NCI-H187 (cell line): Measurements from ENCODE around the gene ANTXR2.

Experiments used
- DNase-seq, 2 experiments: peaks; one replicate each; lab custom pipeline; 2025; lab: John Stamatoyannopoulos, UW

ANTXR2 gene

GRCh38 chr4:79983431-79983830 lies 89.6 kb downstream of the ANTXR2 start:
- no peak for DNase-seq

- DNase-seq, result no peak
Measured at GRCh38 chr4:79982601-79983322, 90.3 kb downstream of the ANTXR2 start.

GRCh38 chr4:79980448-79980847 lies 92.6 kb downstream of the ANTXR2 start:
- no peak for DNase-seq

DNA sequence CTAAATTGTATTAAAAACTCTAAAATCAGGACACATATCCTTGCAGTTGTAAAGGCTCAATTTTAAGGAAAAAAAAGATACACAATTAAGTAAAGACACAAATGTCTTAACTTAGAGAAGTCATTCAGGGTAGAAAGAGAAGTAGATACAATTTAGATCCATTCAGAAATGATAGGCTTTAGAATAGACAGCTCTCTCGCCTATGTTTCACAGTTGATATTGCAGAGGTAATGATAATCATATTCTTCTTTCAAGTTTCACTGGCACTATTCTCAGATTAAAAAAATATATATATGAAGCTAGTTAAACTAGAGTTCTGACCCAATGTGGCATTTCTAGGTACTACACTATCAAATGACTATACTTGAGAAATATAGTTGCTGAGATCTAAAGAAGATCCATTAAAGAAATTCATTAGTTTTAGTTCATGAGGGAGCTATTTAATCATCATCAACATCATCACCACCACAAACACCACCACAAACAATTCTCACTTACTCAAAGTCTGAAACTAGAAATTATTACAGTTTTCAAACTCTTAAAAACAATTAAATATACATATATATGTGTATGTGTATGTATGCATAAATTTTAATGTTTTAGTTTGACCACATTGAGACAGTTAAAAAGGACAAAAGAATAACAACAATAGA lies 93.1 kb downstream of the ANTXR2 start:
- DNase-seq, result no peak

GRCh38 chr4:79977131-79977840 lies 95.7 kb downstream of the ANTXR2 start:
- no peak for DNase-seq

DNA sequence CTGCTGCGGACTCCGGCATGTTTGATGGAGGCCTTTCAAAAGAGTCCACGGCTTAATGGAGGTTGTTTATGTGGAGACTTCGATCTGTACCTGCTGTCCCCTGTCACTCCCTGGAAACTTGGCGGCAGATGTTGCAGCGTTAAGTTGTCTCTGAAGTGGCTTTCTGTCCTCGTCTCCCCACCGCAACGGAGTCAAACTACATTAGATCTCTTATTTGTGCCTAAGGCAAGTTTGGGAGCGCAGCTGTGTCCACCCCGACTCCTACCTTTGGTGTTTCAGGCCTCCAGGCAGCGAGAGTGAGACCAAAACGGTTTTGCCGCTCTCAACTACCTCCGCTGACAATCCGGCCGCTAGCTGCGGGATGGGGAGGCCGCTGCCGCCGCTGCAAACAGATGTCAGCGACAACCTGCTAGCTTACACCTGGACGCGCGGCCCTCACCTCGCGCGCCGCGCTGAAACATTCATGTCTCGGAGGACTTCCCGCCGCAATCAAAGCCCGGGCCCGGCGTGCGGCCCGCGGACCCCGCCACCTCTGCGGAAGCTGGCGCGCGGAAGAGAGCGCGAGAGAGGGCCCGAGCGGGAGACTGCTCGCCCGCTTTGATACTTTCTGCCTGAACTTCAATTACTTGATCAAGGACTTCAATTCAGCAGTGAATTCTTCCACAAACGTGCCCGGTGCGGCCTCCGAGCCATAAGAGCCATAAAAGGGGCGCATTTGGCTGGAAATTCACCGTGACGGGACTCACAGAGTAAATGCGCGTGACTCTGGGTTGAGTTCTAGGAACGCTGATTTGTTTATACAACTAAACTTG lies 108.4 kb downstream of the ANTXR2 start:
- DNase-seq, result no peak

DNA sequence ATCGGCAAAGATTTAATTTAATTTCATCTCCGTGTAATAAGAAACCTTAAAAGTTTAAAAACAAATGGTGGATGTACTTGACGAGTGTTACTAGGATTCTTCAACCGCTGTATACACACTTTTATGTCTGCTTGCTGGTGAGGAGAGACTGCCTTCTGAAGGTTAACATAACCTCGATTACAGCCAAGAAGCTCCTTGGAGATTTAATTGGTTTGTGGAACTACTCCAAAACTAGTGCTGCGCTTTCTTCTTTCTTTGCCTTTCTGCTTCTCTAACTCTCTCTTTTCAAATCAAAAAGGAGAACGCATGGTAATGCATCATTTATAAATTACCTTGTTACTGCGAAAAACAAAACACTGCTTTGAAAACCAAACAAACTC lies 109.0 kb downstream of the ANTXR2 start:
- DNase-seq, result no peak

DNA sequence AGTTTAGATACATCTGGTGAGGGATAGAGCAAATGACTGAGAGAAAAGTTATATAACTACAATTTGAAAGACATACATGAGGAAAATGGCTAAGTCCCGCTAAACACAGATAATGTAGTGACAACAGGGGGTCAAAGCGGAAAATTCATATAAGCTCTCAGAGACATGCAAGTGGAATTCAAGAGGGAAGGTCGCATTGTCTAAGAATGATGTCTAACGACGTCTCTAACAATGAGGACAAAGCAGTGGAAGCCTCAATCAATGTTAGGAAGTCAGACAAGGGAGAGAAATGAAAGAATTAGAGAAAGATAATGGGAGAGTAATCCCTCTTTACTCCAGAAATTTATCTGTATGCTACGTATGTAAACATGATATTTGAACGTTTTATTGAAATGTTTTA lies 113.4 kb downstream of the ANTXR2 start:
- peak in 1 of 2 experiments; percentile 18 for DNase-seq

GRCh38 chr4:79958466-79959264 lies 114.4 kb downstream of the ANTXR2 start:
- no peak for DNase-seq

- no peak for DNase-seq
Measured at GRCh38 chr4:79949178-79949577, 123.9 kb downstream of the ANTXR2 start.

DNA sequence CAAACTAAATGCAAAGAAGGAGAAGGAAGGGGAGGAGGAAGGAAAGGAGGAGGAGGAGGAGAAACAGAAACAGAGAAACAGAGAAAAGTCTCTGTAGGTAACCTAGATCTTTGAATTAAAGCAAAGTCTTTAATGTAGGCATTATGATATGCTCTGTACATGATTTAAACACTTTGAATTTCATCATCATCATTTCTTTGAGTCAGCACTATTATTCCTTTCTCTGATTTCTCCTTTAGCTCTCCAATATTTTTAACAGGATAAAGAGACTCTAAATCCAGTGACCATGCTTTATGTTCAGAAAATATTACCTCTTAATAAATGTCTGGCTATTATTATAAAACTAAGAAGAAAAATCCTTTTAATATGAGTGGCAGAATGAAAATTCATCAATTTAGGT lies 124.3 kb downstream of the ANTXR2 start:
- no peak for DNase-seq

DNA sequence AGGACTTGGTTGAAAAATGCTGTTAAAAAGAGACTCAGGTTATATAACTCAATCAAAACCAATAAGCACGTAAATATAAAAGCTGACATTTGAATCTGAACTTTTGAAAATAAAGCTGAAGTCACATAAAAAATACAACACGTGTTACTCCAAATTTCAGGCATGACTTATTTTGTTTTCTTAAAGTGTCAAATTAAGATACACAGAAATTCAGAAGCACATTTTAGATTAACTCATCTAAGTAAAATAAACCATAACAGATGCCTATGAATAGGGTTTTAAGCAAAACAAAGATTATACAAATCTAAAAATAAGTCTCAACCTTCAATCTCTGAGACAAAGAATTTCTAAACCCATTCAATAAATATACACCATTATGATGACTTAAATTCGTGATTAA lies 124.8 kb downstream of the ANTXR2 start:
- DNase-seq, result no peak

DNA sequence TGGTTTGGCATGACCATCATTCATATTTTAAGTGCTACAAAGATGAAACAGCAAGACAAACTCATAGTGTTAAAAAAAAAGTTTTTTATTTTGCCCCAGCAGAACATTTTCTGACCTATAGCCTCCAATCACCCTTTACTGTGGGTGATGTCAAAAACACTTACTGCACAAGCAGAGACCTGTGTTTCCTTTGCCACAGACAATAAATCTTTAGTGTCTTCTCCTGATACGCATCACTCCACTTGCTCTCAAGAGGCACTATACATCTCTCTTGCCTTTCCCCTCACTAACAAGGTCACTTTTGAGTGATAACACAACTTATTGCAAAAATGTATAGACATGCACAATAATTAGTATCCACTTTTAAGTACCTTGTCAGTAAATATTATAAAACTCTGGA lies 125.6 kb downstream of the ANTXR2 start:
- no peak for DNase-seq

- no peak for DNase-seq
Measured at GRCh38 chr4:79935274-79935673, 137.8 kb downstream of the ANTXR2 start.

GRCh38 chr4:79934660-79935059 lies 138.4 kb downstream of the ANTXR2 start:
- no peak for DNase-seq

GRCh38 chr4:79927931-79928330 lies 145.1 kb downstream of the ANTXR2 start:
- DNase-seq, result no peak

DNA sequence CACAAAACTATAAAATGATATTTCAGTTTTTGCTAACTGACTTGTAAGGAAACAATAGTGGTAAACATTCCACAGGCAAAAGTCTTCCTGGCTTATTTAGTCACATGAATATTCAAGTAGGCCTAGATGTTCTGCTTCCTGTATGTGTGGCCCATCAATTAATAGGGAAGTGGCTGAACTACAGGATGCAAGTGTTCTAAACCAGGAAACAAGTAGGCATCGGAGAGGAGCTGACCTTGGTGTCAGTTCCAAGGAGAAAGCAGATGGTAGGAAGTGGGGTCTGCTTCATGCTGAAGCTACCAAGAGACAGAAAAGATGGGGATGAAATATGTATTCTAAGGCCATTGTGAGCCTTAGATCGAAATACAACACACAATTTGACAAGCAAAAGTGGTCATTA lies 149.7 kb downstream of the ANTXR2 start:
- no peak for DNase-seq

- no peak for DNase-seq
Measured at GRCh38 chr4:79922011-79922410, 151.0 kb downstream of the ANTXR2 start.

GRCh38 chr4:79920163-79920853 lies 152.7 kb downstream of the ANTXR2 start:
- DNase-seq, result no peak

DNA sequence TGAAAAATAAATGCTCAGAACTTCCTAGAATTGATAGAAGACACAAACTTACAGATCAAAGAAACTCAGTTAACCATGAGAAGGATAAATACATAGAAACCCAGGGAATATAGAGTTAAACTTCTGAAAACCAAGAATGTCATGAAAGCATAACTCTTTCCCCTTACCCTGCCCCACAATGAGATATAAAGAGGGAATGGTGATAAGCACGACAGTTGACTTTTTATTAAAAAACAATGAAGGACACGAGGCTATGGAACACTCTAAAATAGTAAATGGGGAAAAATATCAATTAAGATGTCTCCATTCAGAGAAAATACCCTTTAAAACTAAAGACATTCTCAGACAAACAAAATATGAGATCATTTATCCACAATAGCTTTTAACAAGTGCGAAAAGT lies 154.7 kb downstream of the ANTXR2 start:
- DNase-seq, result no peak

DNA sequence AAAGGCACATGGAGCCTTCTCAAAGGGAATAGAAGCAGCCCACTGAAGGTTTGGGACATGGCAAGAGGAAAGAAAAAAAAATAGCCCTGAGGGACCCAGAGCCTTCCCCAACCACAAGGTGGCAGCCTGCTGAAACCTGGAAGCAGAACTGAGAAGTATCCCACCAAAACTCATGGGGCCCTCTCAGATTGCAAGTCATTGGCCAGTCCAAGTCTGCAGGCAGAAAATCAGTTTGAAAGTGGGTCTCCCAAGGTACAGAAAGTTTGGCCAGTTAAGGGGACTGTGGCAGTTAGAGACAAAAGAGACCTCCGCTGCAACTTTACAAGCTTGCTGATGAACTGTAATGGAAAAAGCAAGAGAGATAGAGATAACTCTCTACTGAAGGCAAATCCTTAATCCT lies 155.8 kb downstream of the ANTXR2 start:
- peak in 1 of 2 experiments; percentile 24 for DNase-seq
